ENCODE measurements around the gene SH3GL3. TPM values are rescaled to one million over a fixed set of nuclear protein-coding genes. Genes with fewer than 3 reads are reported as not detected.
A peak's percentile ranks its signal among the peaks of the same experiment; 100 is the strongest.

The SH3GL3 gene
- total and polyA plus RNA-seq, 12 donors, result 0.24 to 1.7 (median 1.2) TPM; not detected in 6

- Histone ChIP-seq H3K36me3 (replicated peaks in 1 of 2) (no peaks in the 10 kb centered on the region), H3K4me1 (replicated peaks in 1 of 2) (no peaks in the 10 kb centered on the region), H3K4me3 (no peak overlapping the region), H3K9me3 (replicated peaks in 1 of 3) (no peaks in the 10 kb centered on the region), H3K27ac (no peak overlapping the region), H3K27me3 (no peaks in the 10 kb centered on the region)
- intact Hi-C loops (cut with DNase I), result no loop called here
- no peak for DNase-seq
- WGBS, 4 donors, result 86 to 100% (median 92%) methylated on average over 2 of the region's 2 CpGs
- no peak for TF ChIP-seq POLR2A (IDR thresholded peaks at IDR 0.05)
- no peak for TF ChIP-seq CTCF (IDR thresholded peaks at IDR 0.05)
Observed at GRCh38 chr15:83567318-83567717, 120.2 kb downstream of the SH3GL3 start.

DNA sequence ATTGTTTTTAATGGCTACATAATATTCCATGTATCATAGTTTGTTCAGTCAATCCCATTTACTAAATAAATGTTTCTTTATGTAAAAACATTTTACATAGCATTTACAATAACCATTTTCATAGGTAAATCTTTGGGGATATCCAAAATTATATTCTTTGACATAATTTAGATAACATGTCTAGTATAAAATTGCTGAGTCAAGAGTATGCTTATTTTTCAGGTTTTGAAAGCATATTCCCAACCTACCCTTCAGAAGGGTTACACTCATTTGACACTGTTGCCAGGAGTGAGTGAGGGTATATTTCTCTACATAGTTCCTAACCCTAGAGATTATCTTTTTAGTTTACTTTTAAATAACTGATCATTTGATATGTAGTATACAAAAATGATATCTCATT, 122.2 kb downstream of the SH3GL3 start:
- no peak for DNase-seq
- H3K27ac ChIP-seq, result no peak overlapping the region
- H3K9me3 ChIP-seq (replicated peaks in 1 of 3), result no peaks in the 10 kb centered on the region
- TF ChIP-seq CTCF (IDR thresholded peaks at IDR 0.05) (no peak), POLR2A (IDR thresholded peaks at IDR 0.05) (no peak)
- intact Hi-C loops (cut with DNase I), result no loop called here
- no peak overlapping the region for H3K4me3 ChIP-seq
- no peaks in the 10 kb centered on the region for H3K4me1 ChIP-seq (replicated peaks in 1 of 2)
- no peaks in the 10 kb centered on the region for H3K36me3 ChIP-seq (replicated peaks in 1 of 2)
- no peaks in the 10 kb centered on the region for H3K27me3 ChIP-seq

DNA sequence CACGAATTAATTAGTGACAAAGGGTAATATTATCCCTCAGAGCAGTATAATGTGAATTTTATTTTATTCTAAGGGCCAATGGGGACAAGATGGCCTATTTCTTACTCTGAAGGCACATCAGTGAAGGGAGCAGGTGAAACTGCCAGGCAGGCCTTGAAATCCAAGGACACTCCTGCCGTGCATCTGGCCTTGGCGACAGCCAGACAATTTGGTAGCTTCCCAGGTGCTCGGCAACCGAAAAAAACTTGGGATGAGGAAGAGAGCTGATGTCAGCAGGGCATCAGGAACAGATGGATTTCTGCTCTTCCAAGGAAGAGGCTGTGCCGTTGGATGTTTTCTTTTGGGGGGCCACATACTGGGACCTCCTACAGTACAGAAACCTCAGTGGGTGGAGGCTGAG, 123.6 kb downstream of the SH3GL3 start:
- Histone ChIP-seq H3K9me3 (replicated peaks in 1 of 3) (no peaks in the 10 kb centered on the region), H3K27me3 (no peaks in the 10 kb centered on the region), H3K4me1 (replicated peaks in 1 of 2) (no peaks in the 10 kb centered on the region), H3K36me3 (replicated peaks in 1 of 2) (no peaks in the 10 kb centered on the region), H3K4me3 (no peak overlapping the region), H3K27ac (no peak overlapping the region)
- no peak for DNase-seq
- intact Hi-C loops (cut with DNase I), result no loop called here
- WGBS, 4 donors, result 43 to 49% (median 45%) methylated on average over 6 of the region's 6 CpGs
- TF ChIP-seq POLR2A (IDR thresholded peaks at IDR 0.05), result no peak
- TF ChIP-seq CTCF (IDR thresholded peaks at IDR 0.05), result no peak

DNA sequence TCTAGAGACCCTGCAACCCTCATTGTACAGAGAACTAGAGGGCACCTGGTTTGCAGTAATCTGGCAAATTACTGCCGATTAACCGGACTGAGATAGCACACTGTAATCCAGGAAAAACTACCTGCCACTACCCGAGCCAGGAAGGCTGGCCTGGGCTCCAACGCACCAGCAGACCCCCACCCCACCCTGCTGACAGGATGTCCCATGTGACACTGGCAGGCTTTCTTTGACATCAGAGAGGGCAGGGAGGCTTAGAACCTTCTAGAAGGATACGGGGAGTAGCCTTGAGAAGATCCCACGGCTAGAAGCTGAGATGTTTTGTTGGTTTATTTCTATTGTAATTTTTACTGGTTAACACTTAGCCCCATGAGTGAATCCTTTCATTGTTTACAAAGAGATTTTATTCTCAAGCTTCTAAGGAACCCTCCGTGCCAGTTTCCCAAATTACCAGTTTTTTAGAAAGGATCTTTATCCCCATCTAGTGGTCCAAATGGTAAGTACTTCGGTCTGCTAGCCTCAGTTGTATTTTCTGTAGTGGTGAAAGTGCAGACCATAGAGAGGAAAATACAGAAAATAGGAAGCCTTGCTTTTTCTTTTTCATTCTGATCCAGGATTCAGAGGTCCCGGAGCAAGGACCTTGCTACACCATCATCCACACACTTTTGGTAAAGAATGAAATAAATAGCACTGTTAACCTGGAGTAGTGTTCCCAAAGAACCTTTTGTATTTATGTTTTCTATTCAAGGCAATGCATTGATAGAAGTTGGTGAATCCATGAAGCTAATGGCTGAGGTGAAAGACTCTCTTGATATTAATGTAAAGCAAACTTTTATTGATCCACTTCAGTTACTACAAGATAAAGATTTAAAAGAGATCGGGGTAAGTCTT, 124.9 kb downstream of the SH3GL3 start:
- TF ChIP-seq CTCF (IDR thresholded peaks at IDR 0.05) (peak; percentile 25 to 56 (median 44)), POLR2A (IDR thresholded peaks at IDR 0.05) (no peak)
- no peaks in the 10 kb centered on the region for H3K9me3 ChIP-seq (replicated peaks in 1 of 3)
- no peaks in the 10 kb centered on the region for H3K27me3 ChIP-seq
- DNase-seq, result no peak
- intact Hi-C loops (cut with DNase I), result no loop called here
- 44 to 50% (median 47%) methylated on average over 10 of the region's 10 CpGs for WGBS, 4 donors
- H3K27ac ChIP-seq, result no peak overlapping the region
- no peaks in the 10 kb centered on the region for H3K4me1 ChIP-seq (replicated peaks in 1 of 2)
- H3K36me3 ChIP-seq (replicated peaks in 1 of 2), result no peaks in the 10 kb centered on the region
- H3K4me3 ChIP-seq, result no peak overlapping the region

Measured in adrenal gland (tissue), 12 donors.